ENCODE measurements around the gene PPARD. TPM values are rescaled to one million over a fixed set of nuclear protein-coding genes. Genes with fewer than 3 reads are reported as not detected.
A peak's percentile ranks its signal among the peaks of the same experiment; 100 is the strongest.

The PPARD gene
- total and polyA plus RNA-seq, 2 of the 13 experiments (the other 11 are each of a cell fraction or from before 2014, with no cell fraction given) = 6.1 to 13.3 TPM

DNA sequence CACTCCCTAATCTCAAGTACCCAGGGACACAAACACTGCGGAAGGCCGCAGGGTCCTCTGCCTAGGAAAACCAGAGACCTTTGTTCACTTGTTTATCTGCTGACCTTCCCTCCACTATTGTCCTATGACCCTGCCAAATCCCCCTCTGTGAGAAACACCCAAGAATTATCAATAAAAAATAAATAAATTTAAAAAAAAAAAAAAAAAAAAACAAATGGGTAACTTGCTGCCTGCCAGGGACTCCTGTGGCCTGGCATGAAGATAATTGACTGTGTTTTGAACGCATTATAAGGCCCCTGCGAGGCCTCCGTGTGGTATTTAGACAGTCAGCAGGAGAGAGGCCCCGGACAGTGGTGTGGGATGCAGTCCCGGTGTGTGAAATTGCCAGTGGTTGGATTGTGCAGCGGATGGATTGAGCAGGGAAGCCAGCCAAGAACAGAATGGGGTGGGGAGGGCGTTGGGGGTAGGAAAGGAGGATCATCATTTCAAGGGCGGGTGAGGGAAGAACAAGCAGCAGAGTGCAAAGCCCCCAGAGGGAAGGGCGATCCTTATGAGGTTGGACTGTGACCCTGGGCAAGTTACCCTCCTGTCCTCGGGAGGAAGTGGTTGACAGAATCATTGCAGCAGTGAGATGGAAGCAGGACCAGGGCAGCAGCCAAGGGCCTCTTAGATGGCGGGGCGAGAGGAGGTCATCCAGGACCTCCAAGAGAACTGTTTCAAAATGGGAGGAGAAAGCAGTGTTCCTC lies 43.3 kb downstream of the PPARD start (continued):
- TF ChIP-seq, protein P1, sequence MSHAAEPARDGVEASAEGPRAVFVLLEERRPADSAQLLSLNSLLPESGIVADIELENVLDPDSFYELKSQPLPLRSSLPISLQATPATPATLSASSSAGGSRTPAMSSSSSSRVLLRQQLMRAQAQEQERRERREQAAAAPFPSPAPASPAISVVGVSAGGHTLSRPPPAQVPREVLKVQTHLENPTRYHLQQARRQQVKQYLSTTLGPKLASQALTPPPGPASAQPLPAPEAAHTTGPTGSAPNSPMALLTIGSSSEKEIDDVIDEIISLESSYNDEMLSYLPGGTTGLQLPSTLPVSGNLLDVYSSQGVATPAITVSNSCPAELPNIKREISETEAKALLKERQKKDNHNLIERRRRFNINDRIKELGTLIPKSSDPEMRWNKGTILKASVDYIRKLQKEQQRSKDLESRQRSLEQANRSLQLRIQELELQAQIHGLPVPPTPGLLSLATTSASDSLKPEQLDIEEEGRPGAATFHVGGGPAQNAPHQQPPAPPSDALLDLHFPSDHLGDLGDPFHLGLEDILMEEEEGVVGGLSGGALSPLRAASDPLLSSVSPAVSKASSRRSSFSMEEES (CRISPR knock-in tag; IDR thresholded peaks at IDR 0.05) = no peak
- TF ChIP-seq, protein P2, sequence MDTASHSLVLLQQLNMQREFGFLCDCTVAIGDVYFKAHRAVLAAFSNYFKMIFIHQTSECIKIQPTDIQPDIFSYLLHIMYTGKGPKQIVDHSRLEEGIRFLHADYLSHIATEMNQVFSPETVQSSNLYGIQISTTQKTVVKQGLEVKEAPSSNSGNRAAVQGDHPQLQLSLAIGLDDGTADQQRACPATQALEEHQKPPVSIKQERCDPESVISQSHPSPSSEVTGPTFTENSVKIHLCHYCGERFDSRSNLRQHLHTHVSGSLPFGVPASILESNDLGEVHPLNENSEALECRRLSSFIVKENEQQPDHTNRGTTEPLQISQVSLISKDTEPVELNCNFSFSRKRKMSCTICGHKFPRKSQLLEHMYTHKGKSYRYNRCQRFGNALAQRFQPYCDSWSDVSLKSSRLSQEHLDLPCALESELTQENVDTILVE (CRISPR knock-in tag; IDR thresholded peaks at IDR 0.05) = no peak
- TF ChIP-seq NR2C2 (CRISPR knock-in tag; IDR thresholded peaks at IDR 0.05; ENCODE audit: borderline replicate concordance) (0 out of 2 replicates have a peak, but pooled peaks have one; percentile 28), ZNF562 (CRISPR knock-in tag; IDR thresholded peaks at IDR 0.05; ENCODE audit: borderline replicate concordance) (no peak), HNRNPUL1 (IDR thresholded peaks at IDR 0.05; ENCODE audit: low read depth, low read length) (no peak), ZMAT3 (CRISPR knock-in tag; conservative IDR thresholded peaks at IDR 0.05) (0 out of 2 replicates have a peak, but pooled peaks have one; percentile 29), ZSCAN22 (CRISPR knock-in tag; IDR thresholded peaks at IDR 0.05) (no peak), ZFP36L2 (CRISPR knock-in tag; IDR thresholded peaks at IDR 0.05) (no peak), PHF8 (CRISPR knock-in tag; IDR thresholded peaks at IDR 0.05) (no peak), ZFP1 (CRISPR knock-in tag; IDR thresholded peaks at IDR 0.05) (no peak), ZNF33B (CRISPR knock-in tag; IDR thresholded peaks at IDR 0.05) (no peak), IKZF4 (CRISPR knock-in tag; IDR thresholded peaks at IDR 0.05; ENCODE audit: borderline replicate concordance, low read depth, not compliant biosample characterization) (no peak)
- TF ChIP-seq, protein P3, sequence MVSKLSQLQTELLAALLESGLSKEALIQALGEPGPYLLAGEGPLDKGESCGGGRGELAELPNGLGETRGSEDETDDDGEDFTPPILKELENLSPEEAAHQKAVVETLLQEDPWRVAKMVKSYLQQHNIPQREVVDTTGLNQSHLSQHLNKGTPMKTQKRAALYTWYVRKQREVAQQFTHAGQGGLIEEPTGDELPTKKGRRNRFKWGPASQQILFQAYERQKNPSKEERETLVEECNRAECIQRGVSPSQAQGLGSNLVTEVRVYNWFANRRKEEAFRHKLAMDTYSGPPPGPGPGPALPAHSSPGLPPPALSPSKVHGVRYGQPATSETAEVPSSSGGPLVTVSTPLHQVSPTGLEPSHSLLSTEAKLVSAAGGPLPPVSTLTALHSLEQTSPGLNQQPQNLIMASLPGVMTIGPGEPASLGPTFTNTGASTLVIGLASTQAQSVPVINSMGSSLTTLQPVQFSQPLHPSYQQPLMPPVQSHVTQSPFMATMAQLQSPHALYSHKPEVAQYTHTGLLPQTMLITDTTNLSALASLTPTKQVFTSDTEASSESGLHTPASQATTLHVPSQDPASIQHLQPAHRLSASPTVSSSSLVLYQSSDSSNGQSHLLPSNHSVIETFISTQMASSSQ (IDR thresholded peaks at IDR 0.05; ENCODE audit: low read depth) = no peak
- TF ChIP-seq, protein P3 (CRISPR knock-in tag; IDR thresholded peaks at IDR 0.05; ENCODE audit: borderline replicate concordance) = no peak
- TF ChIP-seq, protein P4, sequence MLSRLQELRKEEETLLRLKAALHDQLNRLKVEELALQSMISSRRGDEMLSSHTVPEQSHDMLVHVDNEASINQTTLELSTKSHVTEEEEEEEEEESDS (CRISPR knock-in tag; IDR thresholded peaks at IDR 0.05; ENCODE audit: borderline replicate concordance) = no peak
- TF ChIP-seq, protein P5, sequence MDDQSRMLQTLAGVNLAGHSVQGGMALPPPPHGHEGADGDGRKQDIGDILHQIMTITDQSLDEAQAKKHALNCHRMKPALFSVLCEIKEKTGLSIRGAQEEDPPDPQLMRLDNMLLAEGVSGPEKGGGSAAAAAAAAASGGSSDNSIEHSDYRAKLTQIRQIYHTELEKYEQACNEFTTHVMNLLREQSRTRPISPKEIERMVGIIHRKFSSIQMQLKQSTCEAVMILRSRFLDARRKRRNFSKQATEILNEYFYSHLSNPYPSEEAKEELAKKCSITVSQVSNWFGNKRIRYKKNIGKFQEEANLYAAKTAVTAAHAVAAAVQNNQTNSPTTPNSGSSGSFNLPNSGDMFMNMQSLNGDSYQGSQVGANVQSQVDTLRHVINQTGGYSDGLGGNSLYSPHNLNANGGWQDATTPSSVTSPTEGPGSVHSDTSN (CRISPR knock-in tag; IDR thresholded peaks at IDR 0.05; ENCODE audit: borderline replicate concordance) = no peak
- TF ChIP-seq, protein P6, sequence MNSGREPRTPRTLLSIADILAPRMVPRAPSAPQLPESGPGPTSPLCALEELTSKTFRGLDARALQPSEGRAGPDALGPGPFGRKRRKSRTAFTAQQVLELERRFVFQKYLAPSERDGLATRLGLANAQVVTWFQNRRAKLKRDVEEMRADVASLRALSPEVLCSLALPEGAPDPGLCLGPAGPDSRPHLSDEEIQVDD (CRISPR knock-in tag; IDR thresholded peaks at IDR 0.05; ENCODE audit: borderline replicate concordance) = no peak
- TF ChIP-seq, protein P7, sequence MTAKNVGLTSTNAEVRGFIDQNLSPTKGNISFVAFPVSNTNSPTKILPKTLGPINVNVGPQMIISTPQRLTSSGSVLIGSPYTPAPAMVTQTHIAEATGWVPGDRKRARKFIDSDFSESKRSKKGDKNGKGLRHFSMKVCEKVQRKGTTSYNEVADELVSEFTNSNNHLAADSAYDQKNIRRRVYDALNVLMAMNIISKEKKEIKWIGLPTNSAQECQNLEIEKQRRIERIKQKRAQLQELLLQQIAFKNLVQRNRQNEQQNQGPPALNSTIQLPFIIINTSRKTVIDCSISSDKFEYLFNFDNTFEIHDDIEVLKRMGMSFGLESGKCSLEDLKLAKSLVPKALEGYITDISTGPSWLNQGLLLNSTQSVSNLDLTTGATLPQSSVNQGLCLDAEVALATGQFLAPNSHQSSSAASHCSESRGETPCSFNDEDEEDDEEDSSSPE (CRISPR knock-in tag; IDR thresholded peaks at IDR 0.05) = no peak

Data from HepG2 (cell line).